GM12864 (cell line): Measurements from ENCODE around the gene FMN1.

Experiments
- DNase-seq: peaks from one replicate; pipeline ENCODE4 v3.0.0-alpha.2; 2011; ENCODE audit warnings: low read depth
- H3K4me3 ChIP-seq: 2 replicates; pipeline ENCODE4 v1.5.1; 2011; ENCODE audit warnings: mild to moderate bottlenecking, low read depth, low read length, control low read depth
- TF ChIP-seq, protein P1 (sequence below): IDR thresholded peaks from 2 replicates; pipeline ENCODE4 v1.5.1; 2011; ENCODE audit warnings: low read depth, mild to moderate bottlenecking, moderate library complexity, low read length, control low read depth, inconsistent platforms; ENCODE audit errors: missing control alignments

Gene FMN1

DNA sequence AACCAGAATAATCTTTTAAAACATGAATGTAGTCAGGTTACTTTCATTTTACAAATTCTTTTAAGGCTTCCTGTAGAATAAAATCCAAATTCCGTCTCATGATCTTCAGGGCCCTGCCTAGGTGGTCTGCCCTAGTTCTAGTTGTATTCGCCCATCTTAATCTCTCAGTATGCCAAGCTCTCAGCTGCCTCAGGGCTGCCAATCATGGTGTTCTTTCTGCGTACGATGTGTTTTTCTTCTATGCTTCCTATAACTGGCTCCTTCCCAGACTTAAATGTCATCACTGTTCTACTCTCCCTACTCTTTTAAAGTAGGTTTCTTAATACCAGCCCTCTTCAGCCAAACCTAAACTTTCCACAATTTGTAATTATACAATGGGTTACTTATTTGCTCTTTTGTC lies 369.3 kb downstream of the FMN1 start:
- no peak overlapping the region for H3K4me3 ChIP-seq
- TF ChIP-seq, protein P1, sequence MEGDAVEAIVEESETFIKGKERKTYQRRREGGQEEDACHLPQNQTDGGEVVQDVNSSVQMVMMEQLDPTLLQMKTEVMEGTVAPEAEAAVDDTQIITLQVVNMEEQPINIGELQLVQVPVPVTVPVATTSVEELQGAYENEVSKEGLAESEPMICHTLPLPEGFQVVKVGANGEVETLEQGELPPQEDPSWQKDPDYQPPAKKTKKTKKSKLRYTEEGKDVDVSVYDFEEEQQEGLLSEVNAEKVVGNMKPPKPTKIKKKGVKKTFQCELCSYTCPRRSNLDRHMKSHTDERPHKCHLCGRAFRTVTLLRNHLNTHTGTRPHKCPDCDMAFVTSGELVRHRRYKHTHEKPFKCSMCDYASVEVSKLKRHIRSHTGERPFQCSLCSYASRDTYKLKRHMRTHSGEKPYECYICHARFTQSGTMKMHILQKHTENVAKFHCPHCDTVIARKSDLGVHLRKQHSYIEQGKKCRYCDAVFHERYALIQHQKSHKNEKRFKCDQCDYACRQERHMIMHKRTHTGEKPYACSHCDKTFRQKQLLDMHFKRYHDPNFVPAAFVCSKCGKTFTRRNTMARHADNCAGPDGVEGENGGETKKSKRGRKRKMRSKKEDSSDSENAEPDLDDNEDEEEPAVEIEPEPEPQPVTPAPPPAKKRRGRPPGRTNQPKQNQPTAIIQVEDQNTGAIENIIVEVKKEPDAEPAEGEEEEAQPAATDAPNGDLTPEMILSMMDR = no peak
- no peak for DNase-seq

DNA sequence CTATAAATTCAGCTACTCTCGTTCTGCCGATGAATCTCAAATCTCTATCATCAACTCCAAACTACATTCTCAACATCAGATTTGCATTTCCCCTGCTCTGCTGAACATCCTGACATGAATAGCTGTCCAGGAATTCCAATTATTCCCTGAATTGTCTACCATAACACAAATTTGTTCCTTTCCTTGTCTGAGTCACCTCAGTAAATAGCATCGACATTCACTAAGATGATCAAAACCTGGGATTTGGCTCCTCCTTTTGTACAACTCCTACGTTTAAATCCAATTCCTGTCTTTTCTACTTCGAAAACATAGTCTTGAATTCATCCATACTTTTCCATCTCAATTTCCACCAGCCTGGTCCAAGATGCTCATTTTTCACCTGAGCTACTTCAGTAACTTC lies 369.7 kb downstream of the FMN1 start:
- no peak for DNase-seq
- no peak overlapping the region for H3K4me3 ChIP-seq
- TF ChIP-seq, protein P1 = no peak

DNA sequence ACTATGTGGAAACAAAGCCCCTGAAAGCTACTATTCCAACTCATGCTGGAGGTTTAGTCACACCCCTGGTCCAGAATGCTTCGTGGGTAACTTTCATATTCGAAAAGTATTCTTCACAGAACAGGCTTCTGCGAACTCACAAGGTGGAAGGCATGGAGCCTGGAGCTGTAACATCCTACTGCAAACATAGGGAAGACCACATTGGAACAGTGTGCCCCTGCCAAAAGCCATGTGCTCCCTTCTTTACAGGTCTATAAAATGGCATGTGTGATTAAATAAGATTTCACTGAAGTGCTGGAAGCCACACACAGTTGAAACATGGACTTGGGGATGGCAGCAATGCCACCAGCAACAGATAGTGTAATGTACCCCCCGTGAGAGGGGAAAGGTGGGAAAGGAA lies 370.8 kb downstream of the FMN1 start:
- no peak for DNase-seq
- H3K4me3 ChIP-seq = no peak overlapping the region
- TF ChIP-seq, protein P1 = no peak

DNA sequence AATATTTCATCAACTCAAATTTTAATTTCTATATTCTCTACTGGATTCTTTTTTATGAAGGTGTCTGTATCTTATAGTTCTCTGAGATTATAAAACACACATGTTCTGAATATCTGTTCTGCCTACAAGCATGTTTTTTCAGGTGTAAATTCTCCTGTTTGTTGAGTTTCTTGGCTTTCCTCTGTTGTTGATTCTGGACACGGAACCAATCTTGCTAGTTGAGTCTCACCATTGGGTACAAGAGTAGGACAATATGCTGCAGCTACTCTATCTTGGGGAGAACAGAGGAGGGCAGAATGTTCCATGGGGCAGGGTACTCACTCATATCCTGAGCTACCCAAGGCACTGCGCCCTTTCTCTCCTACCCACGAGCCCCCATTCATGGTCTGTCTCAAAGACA lies 371.8 kb downstream of the FMN1 start:
- TF ChIP-seq, protein P1 = no peak
- H3K4me3 ChIP-seq = no peak overlapping the region
- no peak for DNase-seq

DNA sequence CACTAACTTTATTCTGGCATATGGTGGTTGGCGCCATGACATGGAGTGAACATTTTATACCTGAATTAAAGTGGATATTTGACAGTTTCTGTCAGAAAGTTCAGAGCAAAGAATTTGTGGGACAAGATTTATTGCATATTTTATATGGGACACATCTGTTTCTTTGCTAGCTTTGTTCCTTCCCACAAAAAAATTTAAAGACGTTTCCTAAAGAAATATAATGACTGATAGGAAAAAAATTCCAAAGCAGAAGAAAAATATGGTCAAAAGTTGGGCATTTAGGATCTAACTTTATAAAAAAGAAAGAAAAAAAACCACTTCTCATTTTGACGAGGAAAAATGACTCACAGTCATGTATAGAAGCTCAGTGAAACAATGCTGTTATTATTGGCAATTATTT lies 375.1 kb downstream of the FMN1 start:
- no peak overlapping the region for H3K4me3 ChIP-seq
- no peak for DNase-seq
- TF ChIP-seq, protein P1 = no peak

DNA sequence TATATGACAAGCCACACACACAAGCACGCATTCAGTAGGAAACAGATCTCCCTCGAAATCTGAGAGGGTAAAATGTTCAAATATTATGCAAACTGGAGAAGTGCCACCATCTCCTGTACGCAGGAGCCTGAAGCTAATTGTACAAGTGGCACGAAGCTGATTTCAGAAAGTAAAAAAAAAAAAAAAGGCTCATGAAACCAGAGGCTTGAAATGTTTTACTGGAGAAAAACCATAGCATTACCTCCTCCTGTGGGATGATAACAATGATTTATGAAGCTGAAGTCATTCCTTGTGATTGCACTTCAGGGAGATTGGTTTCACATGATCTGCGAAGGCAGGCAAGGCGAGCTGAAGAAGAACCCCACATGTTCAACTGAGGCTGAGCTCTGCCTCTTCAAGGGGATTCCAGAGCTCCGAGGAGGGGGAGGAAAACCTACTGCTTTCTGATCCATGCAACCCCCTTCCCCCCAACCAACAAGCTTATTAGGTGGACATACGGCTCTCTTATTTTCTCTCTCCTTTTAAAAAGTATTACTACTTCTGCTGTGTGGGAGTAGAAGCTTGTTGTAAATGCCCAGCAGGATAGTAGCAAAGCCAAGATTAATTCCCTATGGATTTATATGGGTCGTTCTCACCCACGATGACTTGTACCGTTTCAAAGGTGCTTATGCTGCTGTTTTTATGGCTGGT lies 375.6 kb downstream of the FMN1 start:
- TF ChIP-seq, protein P1 = no peak
- DNase-seq = no peak

DNA sequence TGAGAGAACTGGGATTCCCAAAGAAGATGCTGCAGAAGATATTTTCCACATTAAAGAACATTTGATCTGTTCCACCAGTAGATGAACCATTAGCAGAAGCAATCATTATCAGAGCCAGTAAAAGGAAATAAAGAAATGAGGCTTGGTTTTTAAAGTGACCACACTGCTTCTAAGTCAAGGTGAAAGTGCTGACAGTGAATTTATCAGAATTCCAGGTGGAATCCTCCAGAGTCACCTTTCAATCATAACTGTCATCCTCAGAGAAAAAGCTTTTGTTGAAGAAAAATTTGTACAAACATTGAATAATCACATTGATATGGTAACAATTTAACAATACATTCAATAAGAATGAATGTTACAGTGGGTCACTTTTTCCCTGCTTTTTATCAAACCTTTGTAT lies 376.9 kb downstream of the FMN1 start:
- no peak for DNase-seq
- TF ChIP-seq, protein P1 = no peak

More for the DNA sequence above, 375.6 kb downstream of the FMN1 start:
- no peak overlapping the region for H3K4me3 ChIP-seq

More for the DNA sequence above, 376.9 kb downstream of the FMN1 start:
- H3K4me3 ChIP-seq = no peak overlapping the region
